Stimulated activated CD8-positive, alpha-beta memory T cell treated with anti-CD3 and anti-CD28 coated beads, Interleukin-15, amount 100 ng/mL, for 4 hours (primary cell): ENCODE data around the gene LYZL1.
"Not testable (repeated sequence)": the region's sequence is repeated elsewhere in the genome, so short reads cannot be mapped to it uniquely, and the experiment has no call there.

Experiments
- DNase-seq, 2 donors: peaks; one replicate each; pipeline ENCODE4 v3.0.0-alpha.2; 2020; ENCODE audit warnings: low read depth in 2 of 2

The LYZL1 gene

DNA sequence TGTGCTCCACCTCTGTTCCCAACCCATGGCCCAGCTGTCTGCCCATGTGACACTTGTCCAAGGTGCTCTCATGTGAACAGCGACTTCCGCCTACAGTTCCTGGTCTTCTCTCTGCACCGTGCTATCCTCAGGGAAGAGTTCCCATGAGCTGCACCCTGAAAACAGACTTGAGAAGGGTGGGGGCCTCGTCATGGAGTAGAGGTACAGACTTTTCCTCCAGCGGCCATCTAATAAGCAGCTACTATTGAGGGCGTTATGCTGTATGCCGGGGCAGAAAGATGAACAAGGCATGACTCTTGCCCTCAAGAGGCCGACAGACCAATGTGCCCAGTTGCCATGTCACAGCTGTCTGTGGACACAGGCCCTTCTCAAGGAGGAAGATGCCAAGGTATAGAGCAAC is 25.4 kb upstream of the LYZL1 start:
- DNase-seq: no peak

DNA sequence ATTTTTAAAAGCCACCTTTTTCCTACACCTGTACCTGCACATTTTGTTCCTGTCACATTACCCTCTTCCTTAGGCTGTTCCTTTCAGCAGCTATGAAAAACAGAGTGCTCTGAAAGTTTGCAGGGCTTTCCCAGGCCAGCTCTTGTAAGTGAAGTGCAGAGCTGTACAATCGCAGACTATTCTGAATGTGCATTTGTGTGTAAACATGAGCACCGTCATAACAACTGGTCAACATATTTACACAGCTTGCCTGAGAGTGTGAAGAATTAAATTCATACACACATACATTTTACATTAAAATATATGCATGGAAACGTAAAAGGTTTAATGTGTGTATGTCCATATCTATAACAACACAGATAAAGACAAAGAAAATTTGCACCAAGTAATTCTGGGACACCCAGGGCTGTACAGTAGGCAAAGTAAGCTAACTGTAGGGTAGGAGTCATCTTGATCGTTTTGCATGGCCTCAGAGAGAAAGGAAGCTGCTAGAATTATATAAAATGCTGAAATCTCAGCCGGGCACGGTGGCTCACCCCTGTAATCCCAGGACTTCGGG is 23.6 kb upstream of the LYZL1 start:
- no peak for DNase-seq

DNA sequence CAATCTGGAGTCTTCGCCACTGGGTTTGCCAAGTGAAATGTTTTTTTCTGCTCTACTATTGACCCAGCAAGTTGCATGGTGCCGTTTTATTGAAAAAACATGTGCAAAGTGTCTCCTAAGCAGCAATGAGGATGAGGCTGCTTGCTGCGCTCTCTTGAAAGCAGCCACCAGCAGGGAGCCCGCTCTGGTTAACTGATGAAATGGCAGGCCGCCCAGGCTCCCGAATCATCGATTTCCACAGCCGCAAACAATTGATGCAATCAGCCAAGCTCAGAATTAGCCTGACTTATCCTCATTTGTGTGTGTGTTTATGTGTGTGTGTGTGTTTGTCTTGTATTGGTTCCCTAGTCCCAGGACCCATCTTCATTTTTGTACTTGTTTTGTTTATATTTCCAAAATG is 22.2 kb upstream of the LYZL1 start:
- no peak for DNase-seq

DNA sequence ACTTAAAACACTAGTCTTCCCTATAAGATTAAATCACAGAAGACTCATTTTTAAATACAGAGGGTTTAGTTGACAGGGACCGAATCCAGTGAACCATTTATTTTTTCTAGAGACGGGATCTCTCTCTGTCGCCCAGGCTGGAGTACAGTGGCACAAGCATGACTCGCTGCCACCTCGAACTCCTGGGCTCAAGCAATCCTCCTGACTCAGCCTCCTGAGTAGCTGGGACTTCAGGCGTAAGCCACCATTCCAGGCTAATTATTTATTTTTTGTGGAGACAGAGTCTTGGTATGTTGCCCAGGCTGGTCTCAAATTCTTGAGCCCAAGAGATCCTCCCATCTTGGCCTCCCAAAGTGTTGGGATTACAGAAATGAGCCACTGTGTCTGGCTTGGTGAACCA is 20.9 kb upstream of the LYZL1 start:
- no peak for DNase-seq

DNA sequence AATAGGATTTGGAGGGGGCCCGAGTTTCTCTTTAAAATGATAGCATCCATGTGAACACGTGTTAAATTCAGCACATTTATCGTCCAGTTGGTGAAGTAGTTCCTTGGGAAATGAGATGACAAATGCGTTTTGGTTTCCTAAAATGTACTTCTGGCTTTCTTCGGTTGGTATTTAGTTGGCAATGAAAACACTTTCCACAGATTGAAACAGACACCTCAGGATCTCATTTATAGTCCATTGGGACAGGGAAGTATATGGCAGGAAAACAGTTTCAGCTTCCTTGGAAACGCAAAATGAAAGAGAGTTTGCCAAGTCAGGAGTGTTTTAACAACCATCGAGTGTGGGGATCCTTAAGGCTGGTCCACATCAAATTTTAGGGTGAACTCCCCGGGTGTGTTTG is 19.4 kb upstream of the LYZL1 start:
- DNase-seq: no peak

DNA sequence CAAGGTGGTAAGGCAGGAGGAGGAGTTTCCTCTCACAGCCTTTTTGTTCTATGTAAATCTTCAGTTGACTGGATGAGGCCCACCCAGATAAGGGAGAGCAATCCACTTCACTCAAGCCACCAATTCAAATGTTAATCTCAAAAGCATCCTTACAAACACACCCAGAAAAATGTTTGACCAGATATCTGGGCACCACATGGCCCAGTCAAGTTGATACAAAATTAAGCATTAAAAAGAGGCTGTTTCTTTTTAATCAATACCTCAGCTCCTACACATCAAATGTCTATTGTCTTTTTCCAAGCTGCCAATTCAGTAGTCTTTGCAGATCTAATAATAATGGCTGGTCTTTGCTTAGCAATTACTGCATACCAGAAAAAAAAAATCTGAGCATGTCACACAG is 18.0 kb upstream of the LYZL1 start:
- no peak for DNase-seq

DNA sequence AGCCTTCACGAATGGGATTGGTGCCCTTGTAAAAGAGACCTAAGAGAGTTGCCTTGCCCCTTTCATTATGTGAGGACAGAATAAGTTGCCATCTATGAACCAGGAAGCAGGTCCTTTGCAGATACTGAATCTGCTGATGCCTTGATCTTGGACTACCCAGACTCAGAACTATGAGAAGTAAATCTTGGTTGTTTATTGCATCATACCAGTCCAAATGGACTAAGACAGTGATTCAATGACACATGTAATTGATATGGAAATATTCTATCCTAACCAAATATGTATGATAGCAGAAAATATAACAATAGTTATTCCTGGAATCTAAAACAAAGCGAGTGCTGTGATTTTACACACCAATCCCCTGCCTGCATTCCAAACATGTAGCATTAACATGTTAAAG is 17.0 kb upstream of the LYZL1 start:
- DNase-seq: no peak

DNA sequence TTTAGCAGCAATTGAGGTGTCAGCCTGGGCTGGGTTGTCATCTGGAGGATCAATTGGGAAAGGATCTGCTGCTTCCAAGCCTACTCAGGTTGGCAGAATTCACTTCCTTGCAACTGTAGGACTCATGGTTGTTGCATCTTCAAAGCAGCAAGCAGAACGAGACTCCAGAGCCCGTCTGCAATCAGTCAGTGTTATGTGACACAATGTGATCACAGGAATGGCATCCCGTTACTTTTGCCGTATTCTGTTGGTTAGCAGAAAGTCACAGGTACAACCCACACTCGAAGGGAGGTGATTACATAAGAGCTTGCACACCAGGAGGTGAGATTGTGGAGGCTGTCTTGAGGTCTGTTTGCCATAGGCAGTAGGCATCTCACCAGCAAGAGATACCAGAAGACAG is 15.4 kb upstream of the LYZL1 start:
- no peak for DNase-seq

DNA sequence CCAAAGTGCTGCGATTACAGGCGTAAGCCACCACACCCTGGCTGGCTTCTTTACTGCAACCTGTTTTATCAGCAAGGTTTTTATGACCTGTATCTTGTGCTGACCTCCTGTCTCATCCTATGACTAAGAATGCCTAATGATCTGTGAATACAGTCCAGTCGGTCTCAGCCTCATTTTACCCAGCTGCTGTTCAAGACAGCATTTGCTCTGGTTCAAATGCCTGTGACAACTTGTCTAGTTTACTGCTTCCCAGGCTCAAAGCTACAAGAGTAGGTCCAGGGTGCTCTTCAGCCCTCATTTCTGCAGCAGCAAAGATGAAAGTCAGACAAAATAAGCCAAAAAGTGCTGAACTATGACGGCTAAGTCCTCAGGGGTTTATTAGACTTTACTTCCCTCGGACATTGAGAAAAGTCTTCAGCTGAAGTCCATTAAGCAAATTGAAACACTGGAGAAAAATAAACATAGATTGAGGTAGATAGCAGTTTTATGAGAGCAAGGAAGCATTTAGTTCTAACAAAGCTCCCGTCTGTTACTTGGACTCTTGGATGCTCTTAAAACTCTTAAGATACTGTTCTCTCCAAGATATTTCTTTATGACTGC is 12.5 kb upstream of the LYZL1 start:
- no peak for DNase-seq

DNA sequence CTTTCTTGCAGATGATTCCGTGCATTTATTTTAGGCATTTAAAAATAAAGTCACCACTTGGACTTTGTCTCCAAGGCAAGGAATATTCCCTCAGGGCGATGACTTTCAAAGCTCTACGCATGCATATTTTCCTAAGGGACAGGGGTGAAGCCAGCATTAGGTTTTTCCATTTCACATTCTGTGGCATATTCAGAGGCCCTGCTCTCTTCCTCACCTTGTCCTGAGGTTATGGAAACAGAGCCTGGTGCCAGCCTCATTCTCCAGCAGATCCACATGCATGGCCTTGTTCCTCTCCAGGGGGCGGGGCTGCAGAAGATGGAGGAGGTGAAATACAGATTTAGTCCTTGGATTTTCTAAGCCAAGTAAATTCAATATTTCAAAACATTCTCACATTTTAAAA is 11.6 kb upstream of the LYZL1 start:
- no peak for DNase-seq

DNA sequence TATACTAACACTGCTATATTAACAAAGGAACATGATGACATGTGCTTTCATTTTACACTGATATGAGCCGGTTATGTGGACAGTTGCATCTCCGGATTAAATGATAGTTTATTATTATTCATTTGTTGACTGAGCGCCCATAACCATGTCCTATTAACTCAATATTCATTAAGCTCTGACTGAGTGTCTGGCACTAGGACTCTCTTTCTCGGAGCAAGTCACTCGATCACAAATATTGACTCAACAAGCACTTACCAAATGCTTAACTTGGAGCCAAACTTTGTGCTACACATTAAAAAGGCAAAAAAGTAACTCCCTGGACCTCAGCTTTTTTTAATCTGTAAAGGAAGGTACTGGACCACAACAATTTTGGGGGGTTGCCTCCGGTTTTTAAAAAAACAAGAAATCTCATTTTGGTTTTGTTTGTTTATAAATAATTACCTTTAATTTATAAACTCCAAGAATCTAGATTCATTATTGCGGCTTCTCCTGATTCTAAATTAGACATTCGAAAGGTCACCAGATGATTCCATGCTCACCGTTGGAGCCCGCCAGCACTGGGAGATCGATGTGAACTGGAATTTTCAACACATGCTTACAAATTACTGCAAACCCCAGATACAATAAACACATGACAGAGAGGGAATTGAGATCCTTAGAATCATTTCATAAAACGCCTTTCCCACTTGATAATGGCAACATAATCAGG is 8.9 kb upstream of the LYZL1 start:
- DNase-seq: no peak

DNA sequence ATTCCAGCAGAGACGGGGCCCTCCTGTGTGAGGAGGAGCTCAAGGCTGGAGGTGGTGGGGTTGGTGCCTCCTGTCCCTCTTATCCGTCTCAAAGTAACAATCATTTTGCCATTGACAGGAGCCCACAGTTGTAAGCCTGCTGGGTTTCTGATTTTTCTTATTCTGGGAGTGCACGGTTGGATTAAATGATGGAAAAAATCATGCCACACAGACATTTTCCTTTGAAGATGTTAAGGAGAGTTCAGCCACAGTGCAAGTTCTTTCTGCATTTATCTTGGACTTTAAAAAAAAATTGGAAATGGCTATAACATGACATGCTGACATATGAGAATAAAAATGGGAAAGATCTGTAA is 8.4 kb upstream of the LYZL1 start:
- no peak for DNase-seq

DNA sequence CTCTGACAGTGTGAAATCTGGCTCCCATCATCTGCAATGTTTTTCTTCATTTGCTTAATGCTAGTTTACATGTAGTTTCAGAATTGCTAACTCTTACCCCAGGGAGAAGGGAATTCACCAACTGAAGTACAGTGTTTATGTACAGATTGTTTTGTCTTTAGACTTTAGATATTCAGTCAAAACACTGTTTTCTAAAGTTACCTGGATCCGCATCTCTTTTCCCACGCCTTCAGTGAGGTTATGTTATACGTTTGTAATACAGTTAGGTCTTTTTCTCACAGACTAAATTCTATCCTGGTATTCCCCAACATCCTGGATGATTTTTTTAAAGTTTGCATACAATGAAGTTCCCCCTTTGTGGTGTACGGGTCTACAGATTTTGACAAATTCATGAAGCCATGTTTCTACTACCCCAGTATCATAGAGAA is 3.2 kb upstream of the LYZL1 start:
- DNase-seq: no peak

DNA sequence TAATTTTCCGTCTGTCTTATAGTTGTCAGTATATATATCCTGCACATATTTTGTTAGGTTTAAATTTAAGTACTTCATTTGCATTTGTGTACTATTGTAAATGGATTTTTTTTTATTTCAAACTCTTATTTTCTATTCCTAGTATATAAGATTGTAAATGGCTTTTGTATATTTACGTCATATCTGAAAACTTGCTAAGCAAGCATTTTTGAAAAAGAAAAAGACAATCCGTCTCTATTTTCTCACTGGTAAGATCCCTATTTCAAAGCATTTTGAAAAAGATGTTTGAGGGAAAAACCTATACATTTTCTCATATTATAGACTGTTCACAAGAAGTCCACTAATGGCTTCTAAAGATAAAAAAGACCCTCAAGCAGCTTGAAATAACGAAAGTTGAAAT is 1.2 kb upstream of the LYZL1 start:
- no peak for DNase-seq

DNA sequence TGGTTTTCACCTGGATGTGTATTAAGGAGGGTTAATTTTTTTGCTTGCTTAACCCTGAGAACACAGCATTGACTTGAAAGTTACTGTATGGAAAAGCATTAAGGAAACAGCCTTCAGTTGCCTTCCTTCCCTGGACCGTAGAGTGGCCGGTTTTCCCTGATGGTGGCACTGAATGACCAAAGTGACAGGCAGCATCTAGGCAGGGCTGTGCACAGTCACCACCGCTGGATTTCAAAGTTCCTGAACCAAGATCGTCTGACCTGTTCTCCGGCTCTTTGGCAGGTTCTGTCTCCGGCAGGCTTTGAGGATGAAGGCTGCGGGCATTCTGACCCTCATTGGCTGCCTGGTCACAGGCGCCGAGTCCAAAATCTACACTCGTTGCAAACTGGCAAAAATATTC is 2.7 kb downstream of the LYZL1 start:
- not testable (repeated sequence) for DNase-seq

DNA sequence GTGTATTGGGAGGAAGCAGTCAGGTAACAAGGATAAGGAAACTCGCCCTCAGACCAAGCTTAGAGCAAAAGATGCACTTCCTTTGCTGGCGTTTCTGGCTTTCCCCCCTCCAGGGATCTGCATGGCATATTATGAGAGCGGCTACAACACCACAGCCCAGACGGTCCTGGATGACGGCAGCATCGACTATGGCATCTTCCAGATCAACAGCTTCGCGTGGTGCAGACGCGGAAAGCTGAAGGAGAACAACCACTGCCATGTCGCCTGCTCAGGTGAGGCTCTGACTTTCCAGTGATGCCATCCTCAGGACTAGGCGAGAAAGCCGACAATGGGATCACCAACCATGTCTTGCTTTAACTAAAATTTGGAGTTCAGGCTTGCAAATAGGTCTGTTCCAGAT is 3.5 kb downstream of the LYZL1 start:
- DNase-seq: not testable (repeated sequence)

DNA sequence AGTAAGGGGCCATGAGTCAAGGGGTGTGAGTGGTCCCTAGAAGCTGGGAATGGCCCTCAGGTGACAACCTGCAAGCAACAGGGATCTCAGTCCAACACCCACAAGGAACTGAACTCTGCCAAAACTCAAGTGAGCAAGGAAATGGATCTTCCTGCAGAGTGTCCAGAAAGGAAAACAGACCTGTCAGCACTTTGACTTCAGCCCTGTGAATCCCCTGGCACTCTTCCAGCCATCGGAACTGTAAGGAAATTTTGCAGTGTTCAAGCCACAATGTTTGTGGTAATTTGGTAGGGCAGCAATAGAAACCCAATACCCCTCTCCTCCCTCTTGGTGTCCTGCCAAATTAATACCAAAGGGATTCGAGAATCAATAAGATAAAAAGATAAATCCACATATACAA is 6.9 kb downstream of the LYZL1 start:
- DNase-seq: no peak

DNA sequence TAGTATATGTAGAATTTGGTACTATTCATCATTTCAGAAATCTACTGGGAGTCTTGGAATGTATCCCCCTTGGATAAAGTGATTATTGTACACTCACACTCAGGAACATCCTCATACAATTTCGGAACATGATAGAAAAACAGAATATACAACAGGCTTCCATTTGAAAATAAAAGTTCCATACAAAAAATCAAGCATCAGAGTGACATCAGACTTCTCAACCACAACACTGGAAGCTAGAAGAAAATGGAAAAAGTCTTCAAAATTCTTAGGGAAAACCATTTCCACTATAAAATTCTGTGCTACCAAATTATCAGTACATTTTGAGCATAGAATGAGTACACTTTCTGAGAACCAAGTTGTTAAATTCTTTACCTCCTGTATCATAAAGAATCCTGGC is 8.8 kb downstream of the LYZL1 start:
- no peak for DNase-seq

DNA sequence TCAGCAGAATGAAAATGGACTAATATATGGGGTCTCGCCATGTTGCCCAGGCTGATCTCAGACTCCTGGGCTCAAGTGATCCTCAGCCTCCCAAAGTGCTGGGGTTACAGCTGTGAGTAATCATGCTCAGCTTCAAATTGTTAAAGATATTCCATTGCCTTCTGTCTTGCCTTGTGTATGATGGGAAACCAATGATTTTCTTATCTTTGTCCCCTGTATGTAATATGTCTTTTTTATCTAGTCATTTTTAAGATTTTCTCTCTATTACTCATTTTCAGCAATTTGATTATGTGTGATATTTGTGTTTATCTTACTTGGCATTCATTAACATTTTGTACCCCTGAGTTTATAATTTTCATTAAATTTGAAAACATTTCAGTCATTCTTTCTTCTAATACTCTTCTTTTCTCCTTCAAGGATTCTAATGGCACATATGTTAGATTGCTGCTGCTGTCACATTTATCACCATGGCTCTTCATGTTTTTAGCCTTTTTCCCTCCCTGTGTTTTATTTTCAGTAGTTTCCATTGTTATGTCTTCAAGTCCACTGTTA is 12.6 kb downstream of the LYZL1 start:
- no peak for DNase-seq

DNA sequence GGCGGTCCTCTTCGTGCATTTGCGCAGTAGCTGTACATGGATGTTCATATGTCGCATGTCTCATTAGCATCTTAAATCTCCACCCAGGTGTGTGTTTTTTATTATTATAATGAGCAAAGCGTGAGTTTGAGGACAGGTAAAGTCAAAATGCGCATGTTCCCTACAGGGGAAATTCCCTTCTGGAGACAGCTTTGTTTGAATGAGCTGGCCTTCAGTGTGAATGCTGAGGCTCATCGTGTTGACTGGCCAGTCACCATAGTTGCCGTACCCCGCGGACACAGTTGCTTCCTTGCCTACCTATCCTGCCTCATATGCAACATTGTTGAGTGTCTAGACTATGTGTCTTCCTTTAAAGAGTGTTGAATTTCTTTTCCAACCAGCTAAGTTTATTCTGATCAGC is 13.6 kb downstream of the LYZL1 start:
- no peak for DNase-seq

DNA sequence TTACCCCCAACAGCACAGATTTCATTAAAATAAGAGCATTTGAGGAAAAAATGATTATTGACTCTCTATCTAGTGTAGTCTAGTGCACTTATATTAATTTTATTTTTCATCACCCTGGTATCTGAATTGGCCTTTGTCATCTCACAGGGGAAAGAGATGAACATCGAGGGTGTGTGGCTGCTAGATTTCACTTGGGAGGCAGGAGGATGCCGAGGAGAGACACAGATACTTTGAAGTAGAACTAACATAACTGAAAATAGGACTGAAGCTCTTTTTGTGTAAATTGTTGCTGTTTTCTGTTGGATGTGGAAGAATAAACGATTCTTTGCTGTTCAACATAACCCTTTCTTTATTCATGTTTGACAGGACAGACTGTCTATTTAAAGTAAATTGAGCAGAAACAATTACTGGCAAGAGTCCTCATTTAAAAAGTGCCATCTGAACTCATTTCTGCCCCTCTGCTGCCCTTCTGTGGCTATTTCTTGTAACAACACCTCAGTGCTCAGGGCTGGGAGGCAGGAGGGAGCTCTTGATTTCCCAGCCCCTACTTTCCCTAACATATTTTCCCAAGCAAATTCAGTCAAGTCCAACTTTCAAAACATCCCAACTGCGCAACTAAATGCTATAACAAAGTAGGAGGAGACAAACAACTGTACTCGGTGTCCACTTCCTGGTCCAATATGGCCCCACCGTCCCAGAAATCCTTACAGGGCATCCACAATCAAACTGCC is 15.6 kb downstream of the LYZL1 start:
- no peak for DNase-seq

DNA sequence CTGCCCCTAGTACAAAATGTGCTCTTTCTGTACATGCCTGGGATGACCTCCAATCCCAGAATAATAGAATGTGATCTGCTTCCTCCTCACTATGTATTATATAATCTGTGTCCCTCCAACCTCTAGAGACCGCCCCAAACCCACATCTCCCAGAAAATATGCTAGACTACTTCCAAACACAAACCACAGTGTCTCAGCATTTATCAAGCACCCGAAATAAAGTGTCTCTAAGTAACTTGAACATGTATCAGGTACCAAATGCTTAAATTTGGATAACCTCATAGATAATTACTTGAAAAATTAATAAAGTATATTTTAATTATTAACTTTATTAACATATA is 16.1 kb downstream of the LYZL1 start:
- DNase-seq: no peak

DNA sequence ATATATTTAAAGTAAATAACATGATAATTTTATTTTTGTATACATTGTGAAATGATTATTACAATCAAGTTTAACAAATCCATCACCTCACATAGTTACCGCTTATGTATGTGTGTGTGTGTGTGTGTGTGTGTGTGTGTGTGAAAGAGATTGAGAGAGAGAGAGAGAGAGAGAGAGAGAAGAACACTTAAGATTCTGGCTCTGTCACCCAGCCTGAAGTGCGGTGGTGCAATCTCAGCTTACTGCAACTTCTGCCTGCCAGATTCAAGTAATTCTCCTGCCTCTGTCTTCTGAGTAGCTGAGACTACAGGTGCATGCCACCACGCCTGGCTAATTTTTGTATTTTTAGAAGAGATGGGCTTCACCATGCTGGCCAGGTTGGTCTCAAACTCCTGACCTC is 17.8 kb downstream of the LYZL1 start:
- DNase-seq: no peak
